ENCODE measurements around the gene ASPRV1.

Gene ASPRV1

GRCh38 chr2:69988086-69988635, 26.7 kb upstream of the ASPRV1 start:
- no peak for DNase-seq

GRCh38 chr2:69986691-69987090, 25.3 kb upstream of the ASPRV1 start:
- no peak for DNase-seq

- no peak for DNase-seq
These were observed 24.3 kb upstream of the ASPRV1 start for GRCh38 chr2:69985688-69986087.

DNA sequence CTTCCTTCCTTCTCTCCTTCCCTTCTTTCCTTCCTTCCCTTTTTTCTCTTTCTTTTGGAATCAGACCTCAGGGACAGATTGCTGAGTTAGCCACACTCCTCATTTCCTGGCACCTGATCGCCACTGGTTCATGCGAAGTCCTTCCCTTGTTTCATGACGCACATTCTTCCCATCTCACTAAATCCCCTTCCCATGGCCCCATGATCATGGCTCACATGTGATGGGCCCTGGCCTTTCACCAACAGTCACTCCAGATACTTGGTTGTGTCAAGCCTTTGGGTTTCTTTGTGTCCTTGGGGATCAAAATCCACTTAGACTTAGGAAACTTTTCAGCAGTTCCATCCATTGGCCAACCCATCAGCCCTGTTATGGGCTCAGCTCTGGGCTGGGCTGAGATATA, 23.8 kb upstream of the ASPRV1 start:
- no peak for DNase-seq

GRCh38 chr2:69983392-69983966, 22.0 kb upstream of the ASPRV1 start:
- no peak for DNase-seq

GRCh38 chr2:69979902-69980807, 18.7 kb upstream of the ASPRV1 start:
- DNase-seq: no peak

DNA sequence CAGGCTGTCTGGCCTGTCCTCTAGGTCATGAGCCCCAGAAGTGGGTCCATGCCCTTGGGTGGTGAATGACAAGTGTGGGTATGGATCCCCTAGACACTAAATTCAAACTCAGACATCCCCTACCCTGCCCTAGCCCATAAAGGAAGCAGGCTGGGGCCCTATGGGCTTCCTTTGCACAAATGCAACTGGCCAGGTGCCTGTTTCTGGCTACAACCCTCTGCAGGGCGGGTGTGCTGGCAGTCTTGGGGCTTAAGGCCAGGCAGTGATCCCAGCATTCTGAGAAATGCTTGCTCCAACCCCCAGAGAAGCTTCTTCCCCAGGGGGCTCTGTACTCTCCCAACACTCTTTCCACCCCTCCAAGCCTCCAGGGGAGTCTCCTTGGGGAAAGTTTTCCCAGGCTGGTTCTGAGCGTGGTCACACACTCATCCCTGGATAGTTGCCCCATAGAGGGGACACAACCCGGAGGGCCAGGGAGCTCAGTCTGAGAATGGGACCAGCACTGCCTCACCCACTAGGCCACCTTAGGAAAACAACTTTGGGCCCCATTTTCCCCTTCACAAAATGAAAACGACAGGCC, 16.6 kb upstream of the ASPRV1 start:
- DNase-seq: no peak

GRCh38 chr2:69977186-69977585, 15.8 kb upstream of the ASPRV1 start:
- DNase-seq: no peak

- DNase-seq: no peak
These were observed 14.5 kb upstream of the ASPRV1 start for GRCh38 chr2:69975853-69976462.

DNA sequence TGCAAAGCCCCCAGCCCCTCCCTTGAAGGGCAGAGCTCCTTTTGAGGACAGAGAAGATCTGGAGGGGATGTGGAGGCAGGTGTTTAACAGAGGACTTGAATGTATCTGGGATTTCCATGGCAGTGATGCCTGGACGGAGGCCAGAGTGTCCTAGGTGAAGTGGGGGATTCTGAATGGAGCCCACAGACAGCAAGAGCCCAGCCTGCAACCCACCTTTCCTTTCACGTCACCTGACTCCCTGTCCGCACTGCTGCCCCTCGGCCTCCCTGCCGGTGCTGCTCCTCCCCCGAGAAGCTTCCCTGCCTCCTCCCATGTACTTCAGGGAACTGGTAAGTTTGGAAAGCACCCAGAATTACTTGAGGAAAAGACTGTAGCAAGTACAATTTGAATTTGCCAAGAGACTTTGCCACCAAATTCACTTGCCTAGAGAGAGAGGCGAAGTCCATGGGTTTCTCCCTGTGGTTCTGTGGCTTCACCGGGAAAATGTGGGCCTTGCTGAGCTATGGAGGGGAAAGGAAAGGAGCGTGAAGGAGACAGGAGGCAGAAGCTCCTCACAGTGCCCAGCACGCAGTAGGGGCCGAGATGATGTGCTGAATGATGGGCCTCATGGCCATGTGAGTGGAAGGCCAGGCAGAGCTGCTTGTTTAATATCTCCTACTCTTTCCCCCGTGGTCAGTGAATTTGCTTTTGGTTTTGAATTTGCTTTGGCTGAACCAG, 13.9 kb upstream of the ASPRV1 start:
- no peak for DNase-seq

DNA sequence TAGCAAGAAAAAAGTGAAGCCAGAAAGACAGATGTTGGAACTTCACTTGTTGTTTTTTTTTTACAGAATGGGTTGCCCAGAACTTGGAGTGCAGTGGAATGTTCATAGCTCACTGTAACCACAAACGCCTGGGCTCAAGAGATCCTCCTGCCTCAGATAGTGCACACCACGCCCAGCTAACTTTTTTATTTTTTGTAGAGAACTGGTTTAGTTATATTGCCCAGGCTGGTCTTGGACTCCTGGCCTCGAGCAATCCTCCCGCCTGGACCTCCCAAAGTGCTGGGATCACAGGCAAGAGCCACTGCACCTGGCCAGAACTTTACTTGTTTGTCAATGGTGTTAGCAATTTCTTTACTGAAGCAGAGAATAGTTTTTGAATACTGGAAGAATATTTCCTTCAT, 11.9 kb upstream of the ASPRV1 start:
- DNase-seq: no peak

DNA sequence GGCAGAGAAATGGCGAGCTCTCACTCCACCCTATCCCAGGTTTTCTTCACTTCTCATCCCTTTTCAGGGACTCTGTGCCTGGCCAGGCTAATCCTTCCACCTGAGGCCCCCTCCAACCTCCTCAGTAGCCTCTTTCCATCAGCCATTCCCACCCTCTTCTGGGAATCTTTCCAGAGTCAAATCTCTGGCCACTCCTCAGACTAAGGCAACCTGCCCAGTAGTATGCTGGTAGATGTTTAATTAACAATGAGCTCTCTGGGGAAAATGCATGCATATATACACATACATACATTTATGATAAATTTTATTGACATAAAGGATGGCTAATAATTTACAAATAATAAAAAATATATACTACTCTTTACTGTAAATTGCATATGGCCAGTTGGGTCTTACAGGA, 11.4 kb upstream of the ASPRV1 start:
- DNase-seq: no peak

DNA sequence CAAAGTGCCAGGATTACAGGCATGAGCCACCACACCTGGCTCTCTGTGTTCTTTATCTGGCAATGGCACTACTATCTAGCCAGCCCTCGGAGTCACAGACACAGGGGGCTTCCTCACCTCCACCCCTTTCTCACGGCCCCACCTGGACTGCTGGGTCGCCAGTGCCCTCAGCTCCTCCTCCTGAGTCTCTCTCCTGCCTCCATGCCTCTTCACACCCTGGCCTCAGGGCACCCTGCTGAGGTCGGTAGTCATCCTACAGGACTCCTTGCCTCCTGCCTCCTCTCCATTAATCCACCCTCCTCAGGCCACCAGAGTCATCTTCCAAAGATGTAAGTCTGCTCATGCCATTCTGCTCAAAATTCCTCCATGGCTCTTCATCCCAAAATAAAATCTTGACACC, 8.6 kb upstream of the ASPRV1 start:
- DNase-seq: no peak

DNA sequence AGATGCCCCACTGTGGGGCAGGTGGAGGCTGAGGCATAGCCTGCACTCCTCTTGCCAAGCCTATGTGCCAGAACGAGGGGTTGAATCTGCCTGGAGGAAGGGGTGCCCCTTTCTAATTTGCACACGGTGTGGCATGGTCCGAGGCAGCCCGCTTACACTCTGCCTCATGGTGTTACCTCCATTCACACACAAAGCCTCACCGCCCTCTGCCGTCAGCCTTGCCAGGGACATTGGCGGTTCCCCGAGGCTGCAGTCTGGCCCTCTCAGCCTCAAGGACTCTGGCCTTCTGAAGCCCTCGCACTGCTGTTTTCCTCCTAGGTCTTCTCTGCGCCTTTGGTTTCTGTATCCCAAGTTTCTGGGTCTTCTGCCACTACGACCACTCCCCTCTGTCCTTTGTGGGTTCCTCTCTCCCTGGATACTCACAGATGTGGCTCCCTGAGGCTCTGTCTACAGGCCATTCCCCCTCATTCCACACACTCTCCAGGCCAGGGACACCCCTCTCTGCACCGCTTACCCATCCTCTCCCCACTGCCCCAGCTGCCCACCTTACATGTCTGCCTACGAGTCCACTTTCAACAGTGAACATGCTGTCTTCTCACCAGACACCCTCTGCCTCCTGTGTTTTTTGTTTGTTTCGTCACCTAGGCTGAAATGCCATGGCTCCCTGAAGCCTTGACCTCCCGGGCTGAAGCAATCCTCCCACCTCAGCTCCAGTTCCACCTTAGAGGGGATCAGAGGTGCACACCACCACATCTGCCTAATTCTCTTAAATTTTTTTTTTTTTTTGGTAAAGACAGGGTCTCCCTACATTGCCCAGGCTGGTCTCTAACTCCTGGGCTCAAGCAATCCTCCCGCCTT, 7.9 kb upstream of the ASPRV1 start:
- no peak for DNase-seq

GRCh38 chr2:69968609-69969008, 7.2 kb upstream of the ASPRV1 start:
- no peak for DNase-seq

DNA sequence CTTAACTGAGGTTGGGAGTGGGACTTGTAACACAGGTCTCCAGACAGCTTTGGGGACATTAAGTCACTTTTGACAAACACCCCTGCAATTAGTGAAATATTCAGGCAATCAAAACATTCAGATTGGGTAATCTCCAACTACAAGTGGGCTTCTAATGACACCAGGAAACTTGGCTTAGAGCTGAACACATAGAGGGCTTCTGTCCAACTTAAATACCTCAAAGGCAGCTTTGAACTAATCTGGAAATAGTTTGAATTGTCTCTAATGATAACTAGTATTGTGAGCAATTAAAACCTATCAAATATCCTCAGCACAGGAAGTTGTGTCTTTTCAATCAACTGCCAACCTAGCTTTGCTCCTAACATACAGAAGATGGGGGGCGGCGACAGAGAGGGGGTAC, 5.1 kb upstream of the ASPRV1 start:
- DNase-seq: no peak

- DNase-seq: no peak
These were observed 4.5 kb upstream of the ASPRV1 start for GRCh38 chr2:69965756-69966445.

DNA sequence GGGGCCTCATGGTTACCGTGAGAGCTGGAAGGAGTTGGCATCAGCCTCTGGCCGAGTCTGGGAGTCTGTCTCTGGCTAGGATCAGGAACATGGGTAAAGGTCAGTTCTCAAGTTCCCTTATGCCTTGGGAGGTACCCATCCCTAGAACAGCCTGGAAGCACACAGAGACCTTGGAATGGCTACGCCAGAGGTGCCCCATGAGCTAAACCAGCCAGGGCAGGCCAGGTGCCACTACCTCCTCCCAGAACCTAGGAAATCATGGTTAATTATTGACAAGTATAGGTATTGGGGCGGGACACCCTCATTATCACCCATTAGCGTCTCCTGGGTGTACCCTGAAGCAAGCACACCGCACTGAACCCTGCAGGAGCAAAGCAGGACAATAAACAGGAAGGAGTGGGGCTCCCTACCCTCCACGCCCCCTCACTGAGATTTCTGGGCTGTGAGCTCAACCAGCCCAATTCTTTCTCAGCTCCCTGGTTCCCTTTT, 3.0 kb upstream of the ASPRV1 start:
- DNase-seq: no peak

DNA sequence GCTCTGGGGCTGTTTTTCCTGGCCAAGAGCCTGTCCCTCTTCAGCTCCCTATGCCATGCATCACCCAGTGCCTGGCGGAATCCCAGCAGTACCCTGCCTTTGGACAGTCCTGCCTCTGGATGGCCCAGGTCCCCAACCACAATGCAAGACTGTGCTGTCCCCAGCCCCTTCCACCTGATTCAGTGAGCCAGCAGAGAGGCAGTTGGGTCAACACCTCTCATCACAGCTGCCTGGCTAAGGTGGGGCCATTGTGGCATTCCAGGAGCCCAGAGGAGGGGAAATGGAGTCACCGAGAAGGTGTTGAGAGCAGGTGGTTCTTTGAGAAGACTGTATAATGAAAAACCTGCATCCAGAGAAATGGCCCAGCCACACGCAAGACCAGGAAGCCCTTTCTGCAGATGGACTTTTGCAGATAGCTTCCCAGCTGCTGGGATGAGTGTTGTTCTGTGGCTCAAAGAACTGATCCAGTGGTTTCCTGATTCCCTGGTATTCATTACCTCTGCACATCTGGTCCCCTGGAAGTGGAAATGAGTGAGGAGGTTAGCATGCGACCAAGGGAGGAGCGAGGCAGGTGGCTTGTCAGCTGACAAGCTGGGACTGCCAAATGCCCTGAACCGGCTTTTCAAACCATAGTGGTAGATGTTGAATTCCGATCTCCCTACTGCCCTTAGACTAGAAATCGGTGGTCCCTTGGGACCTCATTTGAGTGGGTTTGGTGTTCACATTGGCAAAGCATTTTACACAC, 1.7 kb upstream of the ASPRV1 start:
- no peak for DNase-seq

DNA sequence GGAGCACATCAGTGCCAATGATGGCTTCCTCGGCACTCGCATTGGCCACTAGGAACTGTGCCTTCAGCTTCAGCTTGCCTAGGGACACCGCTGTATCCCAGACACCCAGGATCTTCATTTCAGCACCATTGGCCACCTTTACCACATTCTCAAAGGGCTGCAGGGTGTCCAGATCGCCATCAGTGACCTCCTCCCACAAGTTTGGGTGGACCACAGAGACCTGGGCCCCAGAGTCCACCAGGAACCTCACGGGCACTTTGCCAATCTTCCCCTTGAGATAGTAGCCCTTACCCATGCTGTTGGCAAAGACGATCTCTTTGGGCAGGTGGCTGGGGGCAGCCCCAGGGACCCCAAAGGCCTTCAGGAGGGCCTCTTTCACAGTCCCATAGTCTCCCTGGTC, 610 bp downstream of the ASPRV1 start:
- no peak for DNase-seq

All from NCI-H2029 treated with DMSO at 0.1 percent for 48 hours (cell line).